Lung (tissue), 12 donors: ENCODE measurements around the gene FFAR3. TPM values are rescaled to one million over a fixed set of nuclear protein-coding genes. Genes with fewer than 3 reads are reported as not detected.

Experiments used
- ATAC-seq: fragments of 200-7000 bp; cut with Tn5 transposase; one replicate; pipeline ENCODE4 v1.9.1; 2020; ENCODE audit warnings: moderate number of reproducible peaks; ENCODE audit not compliant: insufficient read depth, low FRiP score
- DNase-seq, 3 donors: peaks; one replicate each; pipeline ENCODE4 v3.0.0-alpha.2; 2013 to 2017
- H3K27ac ChIP-seq, 2 donors: one replicate each; pipeline ENCODE4 v1.5.1; 2013; ENCODE audit warnings: mild to moderate bottlenecking in 2 of 2, moderate library complexity in 2 of 2, control low read depth in 1 of 2, inconsistent platforms in 1 of 2, low read depth in 1 of 2, low read length in 1 of 2
- H3K27me3 ChIP-seq, 3 donors: one replicate each; pipeline ENCODE4 v1.5.1; 2013; ENCODE audit warnings: low read length in 2 of 3; ENCODE audit not compliant: control insufficient read depth in 3 of 3, insufficient read depth in 3 of 3
- H3K36me3 ChIP-seq, 4 donors: one replicate each; pipeline ENCODE4 v1.5.1; 2013; ENCODE audit warnings: low read length in 4 of 4, mild to moderate bottlenecking in 1 of 4, moderate library complexity in 1 of 4; ENCODE audit not compliant: control insufficient read depth in 4 of 4, insufficient read depth in 4 of 4
- H3K4me1 ChIP-seq, 5 donors: one replicate each; pipeline ENCODE4 v1.5.1; 2013; ENCODE audit warnings: low read length in 5 of 5, mild to moderate bottlenecking in 2 of 5, moderate library complexity in 1 of 5; ENCODE audit not compliant: control insufficient read depth in 5 of 5, insufficient read depth in 5 of 5
- H3K4me3 ChIP-seq: one replicate; pipeline ENCODE4 v1.5.1; 2013; ENCODE audit warnings: mild to moderate bottlenecking, control low read depth, moderate library complexity
- H3K9ac ChIP-seq, 2 donors: one replicate each; pipeline ENCODE4 v1.5.1; 2013; ENCODE audit warnings: low read length in 2 of 2, control low read depth in 1 of 2; ENCODE audit not compliant: insufficient read depth in 1 of 2
- H3K9me3 ChIP-seq, 4 donors: one replicate each; pipeline ENCODE4 v1.5.1; 2013; ENCODE audit warnings: low read length in 3 of 4, mild to moderate bottlenecking in 1 of 4, moderate library complexity in 1 of 4; ENCODE audit not compliant: control insufficient read depth in 4 of 4, insufficient read depth in 3 of 4
- CTCF ChIP-seq: IDR thresholded peaks from 2 replicates; pipeline ENCODE4 v1.5.1; 2012; ENCODE audit warnings: mild to moderate bottlenecking; ENCODE audit errors: control extremely low read depth, extremely low read depth
- WGBS, 2 donors: extraction: QIAGEN DNeasy Blood & Tissue Kit; methylation state at CpG; one replicate each; pipeline ENCODE4 v1.1.7; 2013; 5-methylcytosine and 5-hydroxymethylcytosine counted together
- polyA plus RNA-seq, 2 donors: library from polyadenylated mRNA; stranded (reverse); fragments of 200-250 nt; gene quantifications; one replicate each; pipeline ENCODE4 v1.2.1, GENCODE V29; 2013
- total RNA-seq, 2 donors: library from RNA; depleted of rRNA in 1 of 2; stranded (reverse); fragments of >200 nt in 1 of 2; gene quantifications; one replicate each; pipeline ENCODE4 v1.2.1, GENCODE V29; 2014 to 2021
- donor health status: control.
- donor health status: control.
- donor health status: Bipolar disorder and iron deficiency.
- donor health status: healthy.
- donor health status: DM: yes; HTN: yes; CAD: no.

Gene FFAR3
- total and polyA plus RNA-seq, 4 donors: 0.06 to 20.9 (median 0.40) TPM

- 48 to 74% methylated on average over 1 of the region's 1 CpG for WGBS, 2 donors
- Histone ChIP-seq H3K4me3 (no peak overlapping the region), H3K27ac (no peak overlapping the region), H3K9me3 (no peaks in the 10 kb centered on the region), H3K4me1 (peaks cover 0 to 3% (median 0%) of the 10 kb centered on the region in 5 donors), H3K27me3 (no peaks in the 10 kb centered on the region), H3K9ac (no peak overlapping the region), H3K36me3 (no peaks in the 10 kb centered on the region)
- no peak for ATAC-seq
- no peak for TF ChIP-seq CTCF
- DNase-seq: no peak
These were observed 21.7 kb downstream of the FFAR3 start for GRCh38 chr19:35379992-35380391.

- Histone ChIP-seq H3K4me3 (no peak overlapping the region), H3K4me1 (peaks cover 0 to 3% (median 0%) of the 10 kb centered on the region in 5 donors), H3K9ac (no peak overlapping the region), H3K9me3 (no peaks in the 10 kb centered on the region), H3K27me3 (no peaks in the 10 kb centered on the region), H3K27ac (no peak overlapping the region), H3K36me3 (no peaks in the 10 kb centered on the region)
- no peak for ATAC-seq
- DNase-seq: no peak
- WGBS, 2 donors: 59 to 65% methylated on average over 9 of the region's 9 CpGs
- TF ChIP-seq CTCF: no peak
These were observed 22.3 kb downstream of the FFAR3 start for GRCh38 chr19:35380450-35381124.

GRCh38 chr19:35381318-35381717, 23.1 kb downstream of the FFAR3 start:
- no peak overlapping the region for H3K9ac ChIP-seq
- WGBS, 2 donors: 46 to 81% methylated on average over 3 of the region's 3 CpGs
- TF ChIP-seq CTCF: no peak
- H3K36me3 ChIP-seq: no peaks in the 10 kb centered on the region
- H3K9me3 ChIP-seq: no peaks in the 10 kb centered on the region
- no peak for ATAC-seq
- H3K4me1 ChIP-seq: no peaks in the 10 kb centered on the region
- no peak overlapping the region for H3K27ac ChIP-seq
- no peak for DNase-seq
- no peak overlapping the region for H3K4me3 ChIP-seq
- no peaks in the 10 kb centered on the region for H3K27me3 ChIP-seq

- Histone ChIP-seq H3K27ac (no peak overlapping the region), H3K4me3 (no peak overlapping the region), H3K36me3 (no peaks in the 10 kb centered on the region), H3K27me3 (no peaks in the 10 kb centered on the region), H3K9me3 (no peaks in the 10 kb centered on the region), H3K9ac (no peak overlapping the region), H3K4me1 (no peaks in the 10 kb centered on the region)
- ATAC-seq: no peak
- TF ChIP-seq CTCF: no peak
- DNase-seq: no peak
- WGBS, 2 donors: 91 to 97% methylated on average over 6 of the region's 6 CpGs
These were observed 23.7 kb downstream of the FFAR3 start for GRCh38 chr19:35381926-35382325.
